Mammary epithelial cell (primary cell): ENCODE measurements around the gene MICU2.

Source experiments
- EZH2 ChIP-seq: IDR thresholded peaks from 2 replicates; pipeline ENCODE4 v1.6.1; 2012; ENCODE audit warnings: low read length, inconsistent platforms, borderline replicate concordance
- TF ChIP-seq, protein P1 (sequence below), 2 donors: IDR thresholded peaks in 1 of 2; conservative IDR thresholded peaks in 1 of 2; 2 replicates each; pipeline ENCODE4 v1.5.1; 2011 to 2012; ENCODE audit warnings: inconsistent platforms in 2 of 2, low read length in 2 of 2, mild to moderate bottlenecking in 2 of 2, control low read depth in 1 of 2, low read depth in 1 of 2; ENCODE audit not compliant: insufficient read depth in 1 of 2; ENCODE audit errors: extremely low read depth in 1 of 2

DNA sequence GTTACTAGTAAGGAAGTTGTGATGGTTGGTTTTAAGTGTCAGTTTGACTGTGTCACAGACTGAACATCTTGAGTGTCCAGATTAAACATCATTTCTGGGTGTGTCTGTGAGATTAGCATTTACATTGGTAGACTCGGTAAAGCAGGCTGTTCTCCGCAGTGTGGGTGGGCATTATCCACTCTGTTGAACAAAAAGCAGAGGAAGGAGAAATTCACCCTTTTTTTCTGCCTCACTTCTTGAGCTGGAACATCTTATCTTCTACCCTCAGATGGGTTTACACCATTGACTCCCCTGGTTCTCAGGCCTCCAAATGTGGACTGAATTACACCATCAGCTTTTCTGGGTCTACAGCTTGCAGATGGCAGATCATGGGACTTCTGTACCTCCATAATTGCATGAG lies 81.1 kb downstream of the MICU2 start:
- TF ChIP-seq EZH2: no peak
- TF ChIP-seq, protein P1, sequence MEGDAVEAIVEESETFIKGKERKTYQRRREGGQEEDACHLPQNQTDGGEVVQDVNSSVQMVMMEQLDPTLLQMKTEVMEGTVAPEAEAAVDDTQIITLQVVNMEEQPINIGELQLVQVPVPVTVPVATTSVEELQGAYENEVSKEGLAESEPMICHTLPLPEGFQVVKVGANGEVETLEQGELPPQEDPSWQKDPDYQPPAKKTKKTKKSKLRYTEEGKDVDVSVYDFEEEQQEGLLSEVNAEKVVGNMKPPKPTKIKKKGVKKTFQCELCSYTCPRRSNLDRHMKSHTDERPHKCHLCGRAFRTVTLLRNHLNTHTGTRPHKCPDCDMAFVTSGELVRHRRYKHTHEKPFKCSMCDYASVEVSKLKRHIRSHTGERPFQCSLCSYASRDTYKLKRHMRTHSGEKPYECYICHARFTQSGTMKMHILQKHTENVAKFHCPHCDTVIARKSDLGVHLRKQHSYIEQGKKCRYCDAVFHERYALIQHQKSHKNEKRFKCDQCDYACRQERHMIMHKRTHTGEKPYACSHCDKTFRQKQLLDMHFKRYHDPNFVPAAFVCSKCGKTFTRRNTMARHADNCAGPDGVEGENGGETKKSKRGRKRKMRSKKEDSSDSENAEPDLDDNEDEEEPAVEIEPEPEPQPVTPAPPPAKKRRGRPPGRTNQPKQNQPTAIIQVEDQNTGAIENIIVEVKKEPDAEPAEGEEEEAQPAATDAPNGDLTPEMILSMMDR (conservative IDR thresholded peaks at IDR 0.05 in 1 of 2, IDR thresholded peaks at IDR 0.05 in 1 of 2; ENCODE audit: extremely low read depth in 1 of 2, insufficient read depth in 1 of 2, low read depth in 1 of 2, low read length in 2 of 2): no peak
